ENCODE data around the gene FOXE1.
A peak's percentile ranks its signal among the peaks of the same experiment; 100 is the strongest.

Gene FOXE1

DNA sequence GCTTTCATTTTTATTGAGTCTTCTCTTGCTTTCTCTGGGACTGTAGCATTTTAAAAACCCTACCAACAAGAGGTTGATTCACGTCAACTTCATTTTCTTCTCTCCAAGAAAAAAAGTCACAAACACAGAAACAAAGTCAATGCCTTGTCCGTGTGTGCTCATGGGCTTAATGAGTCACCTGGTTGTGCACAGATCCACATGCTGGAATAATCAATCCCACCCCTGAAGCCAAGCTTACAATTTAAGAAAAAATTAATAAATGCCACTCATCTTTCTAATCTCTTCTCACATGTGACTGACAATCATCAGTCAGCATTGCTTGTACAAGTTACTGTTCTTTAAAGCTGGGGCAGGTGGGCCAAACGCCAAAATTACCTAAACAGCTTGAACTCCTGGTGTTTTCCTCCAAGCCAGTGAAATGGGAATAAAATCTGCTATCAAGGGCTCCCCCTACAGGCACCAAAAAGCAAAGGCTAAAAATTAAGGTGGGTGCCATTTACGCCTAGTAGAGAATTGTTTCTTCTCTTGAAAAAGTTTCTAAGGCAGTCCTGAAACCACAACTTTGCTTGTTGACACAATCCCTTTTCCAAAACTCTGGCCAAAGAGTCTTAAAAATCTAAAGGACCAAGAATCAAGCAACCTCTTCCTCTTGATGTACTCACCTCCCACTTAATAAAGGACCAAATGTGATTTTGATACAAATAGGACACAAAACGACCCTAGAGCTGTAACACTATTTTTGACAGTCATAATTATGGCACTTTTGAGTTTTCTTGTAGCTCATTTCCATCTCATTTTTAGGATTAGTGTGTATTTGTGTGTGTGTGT, 47.9 kb downstream of the FOXE1 start:
- H3K27ac ChIP-seq: no peak overlapping the region
- TF ChIP-seq CTCF (conservative IDR thresholded peaks at IDR 0.05) (peak; percentile 95), ZFX (IDR thresholded peaks at IDR 0.05) (no peak)

GRCh38 chr9:97903177-97903576, 50.2 kb downstream of the FOXE1 start:
- TF ChIP-seq ZFX (IDR thresholded peaks at IDR 0.05) (no peak), CTCF (conservative IDR thresholded peaks at IDR 0.05) (no peak)
- H3K27ac ChIP-seq: no peak overlapping the region

- TF ChIP-seq ZFX (IDR thresholded peaks at IDR 0.05) (no peak), CTCF (conservative IDR thresholded peaks at IDR 0.05) (no peak)
- no peak overlapping the region for H3K27ac ChIP-seq
Measured at GRCh38 chr9:97904725-97905124, 51.7 kb downstream of the FOXE1 start.

- H3K27ac ChIP-seq: no peak overlapping the region
- TF ChIP-seq ZFX (IDR thresholded peaks at IDR 0.05) (no peak), CTCF (conservative IDR thresholded peaks at IDR 0.05) (no peak)
Measured at GRCh38 chr9:97905228-97905627, 52.2 kb downstream of the FOXE1 start.

Data from C4-2B (cell line).